MM.1S (cell line): Measurements from ENCODE around the gene HSD17B10.

Experiments
- CTCF ChIP-seq: fragments of 300-600 bp; sonication (generic); IDR thresholded peaks from 2 replicates; pipeline ENCODE4 v1.5.1; 2016; ENCODE audit warnings: antibody characterized with exemption, low read length, mixed read lengths
- EZH2 ChIP-seq: fragments of 300-600 bp; sonication (generic); optimal IDR thresholded peaks from 2 replicates; pipeline ENCODE3; 2017; ENCODE audit warnings: low read depth, mild to moderate bottlenecking, antibody characterized with exemption, low read length, mixed read lengths
- EZH2phosphoT487 ChIP-seq: fragments of 300-600 bp; sonication (generic); IDR thresholded peaks from 2 replicates; pipeline ENCODE4 v1.6.1; 2018; ENCODE audit warnings: antibody characterized with exemption, low read length

GRCh38 chrX:53481816-53482465 lies 47.8 kb upstream of the HSD17B10 start:
- TF ChIP-seq CTCF: peak; percentile 68
- no peak for TF ChIP-seq EZH2
- TF ChIP-seq EZH2phosphoT487: no peak
